K562 (cell line): ENCODE measurements around the gene TMEM203. TPM values are rescaled to one million over a fixed set of nuclear protein-coding genes. Genes with fewer than 3 reads are reported as not detected.

Experiments
- BCLAF1 ChIP-seq, 2 experiments: fragments of 450-650 bp in 1 of 2; IDR thresholded peaks; 2 replicates each; pipeline ENCODE4 v1.6.1; 2011 to 2017; ENCODE audit warnings: low read depth in 2 of 2, antibody characterized with exemption in 1 of 2, borderline replicate concordance in 1 of 2, low read length in 1 of 2, mild to moderate bottlenecking in 1 of 2, mixed read lengths in 1 of 2; ENCODE audit not compliant: control insufficient read depth in 1 of 2
- CBX1 ChIP-seq: sonication (generic); IDR thresholded peaks from 2 replicates; pipeline ENCODE4 v1.6.1; 2016; ENCODE audit warnings: antibody characterized with exemption, low read depth, mild to moderate bottlenecking
- CREB3 ChIP-seq: fragments of 450-650 bp; conservative IDR thresholded peaks from 2 replicates; pipeline ENCODE4 v1.6.1; 2016; ENCODE audit warnings: missing genetic modification characterization, low read depth, mild to moderate bottlenecking, missing compliant biosample characterization, moderate library complexity
- DDX20 ChIP-seq: fragments of 450-650 bp; IDR thresholded peaks from 2 replicates; pipeline ENCODE4 v1.6.1; 2016; ENCODE audit warnings: missing genetic modification characterization, low read depth, mild to moderate bottlenecking, missing compliant biosample characterization, moderate library complexity
- EGR1 ChIP-seq: fragments of 450-650 bp; conservative IDR thresholded peaks from 2 replicates; pipeline ENCODE4 v1.6.1; 2017; ENCODE audit warnings: mild to moderate bottlenecking
- GABPB1 ChIP-seq: sonication (generic); formaldehyde crosslinking; IDR thresholded peaks from 2 replicates; pipeline ENCODE4 v1.8.0; 2022; ENCODE audit warnings: mild to moderate bottlenecking, missing genetic modification reagents
- HEY1 ChIP-seq: fragments of 250-450 bp; sonication (Bioruptor Pico); IDR thresholded peaks from 2 replicates; pipeline ENCODE4 v1.5.0; 2020; ENCODE audit warnings: mild to moderate bottlenecking, moderate library complexity, borderline replicate concordance
- PPARD ChIP-seq: fragments of 250-450 bp; sonication (Bioruptor Pico); IDR thresholded peaks from 2 replicates; pipeline ENCODE4 v1.8.0; 2022; ENCODE audit warnings: inconsistent platforms, mild to moderate bottlenecking, moderate library complexity
- RBBP5 ChIP-seq: fragments of 200-600 bp; sonication (generic); IDR thresholded peaks from 2 replicates; pipeline ENCODE4 v1.6.1; 2012; ENCODE audit warnings: borderline replicate concordance, mild to moderate bottlenecking, low read length, control low read depth, inconsistent platforms; ENCODE audit not compliant: insufficient read depth, poor library complexity, severe bottlenecking
- ZFP1 ChIP-seq: fragments of 450-650 bp; formaldehyde crosslinking; IDR thresholded peaks from 2 replicates; pipeline ENCODE4 v1.4.0; 2020; ENCODE audit warnings: mild to moderate bottlenecking, mixed read lengths
- ZNF124 ChIP-seq: sonication (generic); formaldehyde crosslinking; IDR thresholded peaks from 2 replicates; pipeline ENCODE4 v1.8.1; 2022; ENCODE audit warnings: missing genetic modification reagents
- ZNF263 ChIP-seq: sonication (generic); formaldehyde crosslinking; IDR thresholded peaks from 2 replicates; pipeline ENCODE4 v1.8.0; 2022; ENCODE audit warnings: mild to moderate bottlenecking, missing genetic modification reagents, borderline replicate concordance
- ZNF384 ChIP-seq: IDR thresholded peaks from 2 replicates; pipeline ENCODE4 v1.6.1; 2012; ENCODE audit warnings: low read depth, low read length, improper control_type of control experiment
- ZNF436 ChIP-seq: fragments of 250-450, 450-650 bp; sonication (Bioruptor Pico); formaldehyde crosslinking; IDR thresholded peaks from 2 replicates; pipeline ENCODE4 v1.7.0; 2020; ENCODE audit warnings: mild to moderate bottlenecking
- ZNF592 ChIP-seq: fragments of 450-650 bp; IDR thresholded peaks from 2 replicates; pipeline ENCODE4 v1.6.1; 2017; ENCODE audit warnings: antibody characterized with exemption, mild to moderate bottlenecking
- ZSCAN29 ChIP-seq: fragments of 450-650 bp; IDR thresholded peaks from 2 replicates; pipeline ENCODE4 v1.6.1; 2017
- polyA plus RNA-seq, 8 experiments: library from polyadenylated mRNA; depleted of rRNA in 4 of 8; stranded (reverse) in 5 of 8; unstranded in 3 of 8; fragments of >200 nt; fragmentation: Nextera tagmentation in 2 of 8; fragmentation: Illumina TruSeq in 1 of 8; extraction: Ambion mirVana in 2 of 8; extraction: Trizol in 1 of 8; gene quantifications; 2 replicates each; pipeline versions ENCODE4 v1.2.1 to v1.2.3, GENCODE V29; 2011 to 2014; ENCODE audit warnings: inconsistent platforms in 1 of 8, missing spikeins in 1 of 8
- total RNA-seq, 7 experiments: library from RNA; depleted of rRNA in 6 of 7; stranded (reverse); fragments of >200 nt in 6 of 7; fragmentation: Illumina TruSeq in 2 of 7; extraction: Trizol in 2 of 7; gene quantifications; 2 replicates each; pipeline versions ENCODE4 v1.2.1 to v1.2.3, GENCODE V29; 2011 to 2021; ENCODE audit warnings: low replicate concordance in 1 of 7

TMEM203 gene
- total and polyA plus RNA-seq, 9 of the 15 experiments (the other 6 are each of a cell fraction or from before 2014, with no cell fraction given): 8.8 to 59.5 (median 37.6) TPM

- TF ChIP-seq ZNF592 (no peak), RBBP5 (no peak), CREB3 (tag) (no peak), CBX1 (no peak), ZFP1 (CRISPR knock-in tag) (no peak), BCLAF1 (IDR thresholded peaks at IDR 0.05; ENCODE audit: borderline replicate concordance in 1 of 2, control insufficient read depth in 1 of 2, low read depth in 2 of 2, low read length in 1 of 2) (no peak), HEY1 (CRISPR knock-in tag) (no peak), ZNF263 (CRISPR knock-in tag) (no peak), ZNF124 (no peak), EGR1 (no peak), DDX20 (tag) (no peak), ZNF384 (no peak), ZNF436 (CRISPR knock-in tag) (peak; percentile 95), ZSCAN29 (no peak), PPARD (CRISPR knock-in tag) (no peak), GABPB1 (CRISPR knock-in tag) (peak; percentile 19; the same call in 1 of the 2 replicates)
These were observed 48.5 kb upstream of the TMEM203 start (continued) for GRCh38 chr9:137253717-137254623.
